ENCODE results near the gene GRPEL1.

Gene GRPEL1

DNA sequence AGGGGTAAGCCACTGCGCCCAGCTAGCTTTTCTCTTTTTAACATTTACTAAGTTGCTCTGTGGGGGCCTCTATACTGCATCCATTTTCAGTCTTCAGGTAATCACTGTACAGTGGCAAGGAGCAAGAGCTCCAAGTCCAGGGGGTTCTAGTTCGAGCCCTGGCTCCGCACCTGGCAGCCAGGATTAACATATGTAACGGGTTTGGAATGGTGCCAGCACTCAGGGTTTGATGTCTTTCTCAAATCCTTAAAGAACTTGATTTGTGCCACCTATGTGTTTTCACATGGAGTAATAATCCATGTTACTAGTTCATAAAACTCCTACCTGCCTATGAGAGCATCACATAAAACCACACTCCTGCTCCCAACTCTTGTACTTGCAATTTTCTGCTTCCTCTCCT is 4.5 kb downstream of the GRPEL1 start:
- no peak for DNase-seq (ENCODE audit: low read depth)

DNA sequence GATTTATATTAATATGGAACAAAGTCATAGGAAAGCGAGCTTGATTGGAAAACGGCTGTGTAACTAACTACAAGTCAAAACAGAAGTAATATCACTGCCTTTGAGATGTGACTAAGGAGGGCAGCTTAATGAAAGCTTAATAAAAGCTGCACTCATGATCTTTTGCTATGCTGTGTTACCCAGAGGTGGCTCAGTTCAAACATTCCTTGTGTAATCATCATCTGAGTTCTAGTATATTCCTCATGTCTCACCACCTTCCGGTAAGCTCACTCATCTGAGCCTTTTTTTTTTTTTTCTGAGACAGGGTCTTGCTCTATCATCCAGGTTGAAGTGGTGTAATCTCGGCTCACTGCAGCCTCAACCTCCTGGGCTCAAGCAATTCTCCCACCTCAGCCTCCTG is 5.0 kb downstream of the GRPEL1 start:
- DNase-seq (ENCODE audit: low read depth) = no peak

DNA sequence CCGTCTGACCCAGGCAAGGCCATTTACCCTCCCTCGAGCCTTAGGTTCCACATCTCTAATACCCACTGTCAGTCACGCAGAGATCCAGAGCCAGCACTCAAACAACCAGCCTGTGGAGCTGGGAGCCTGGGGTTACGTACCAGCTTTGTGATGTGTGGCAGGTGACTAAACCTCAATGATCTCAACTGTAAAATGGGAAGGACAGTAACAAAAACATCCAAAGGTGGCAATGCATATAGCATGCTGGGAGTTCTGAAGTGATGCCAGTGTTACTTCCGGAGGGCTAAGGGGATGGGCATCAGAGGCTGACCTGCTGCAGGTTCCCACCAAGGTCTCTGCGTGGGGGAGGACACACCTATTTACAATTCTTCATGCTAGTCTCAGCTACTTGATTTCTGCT is 6.0 kb downstream of the GRPEL1 start:
- DNase-seq (ENCODE audit: low read depth) = no peak

DNA sequence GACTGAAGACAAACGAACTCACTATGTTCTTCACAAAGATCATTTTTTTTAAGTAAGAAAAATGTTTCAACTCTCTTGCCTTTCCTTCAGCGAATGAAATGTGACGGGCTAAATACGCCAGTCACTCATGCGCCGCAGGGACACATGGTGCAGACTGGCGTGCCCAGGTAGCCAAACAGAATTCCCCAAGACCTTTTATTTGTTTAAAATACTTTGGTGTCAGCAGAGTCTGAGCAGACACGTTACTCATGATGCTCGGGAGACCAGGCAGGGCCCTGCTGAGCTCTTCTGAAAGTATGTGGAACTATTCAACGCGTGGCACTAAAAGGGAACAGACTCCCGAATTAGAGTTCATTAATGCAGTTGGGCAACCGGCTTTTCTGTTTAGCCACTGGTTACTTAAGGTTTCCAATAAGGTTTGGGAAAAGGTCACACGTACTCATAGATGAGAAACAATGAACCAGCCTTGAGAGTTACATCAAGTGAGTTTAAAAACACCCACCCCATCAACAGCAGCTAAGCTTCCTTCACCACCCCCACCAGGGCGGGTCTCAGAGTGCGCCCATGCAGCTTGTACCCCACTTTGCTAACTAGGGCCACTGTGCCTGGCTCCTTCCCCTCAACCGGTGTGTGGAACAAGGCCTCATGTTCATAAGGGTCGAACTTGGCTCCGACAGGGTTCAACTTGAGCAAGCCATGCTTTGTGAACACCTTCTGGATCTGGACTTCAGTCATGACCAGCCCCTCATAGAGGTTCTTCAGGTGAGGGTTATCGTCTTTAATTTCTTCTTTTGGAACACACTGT is 7.3 kb downstream of the GRPEL1 start:
- no peak for DNase-seq (ENCODE audit: low read depth)

DNA sequence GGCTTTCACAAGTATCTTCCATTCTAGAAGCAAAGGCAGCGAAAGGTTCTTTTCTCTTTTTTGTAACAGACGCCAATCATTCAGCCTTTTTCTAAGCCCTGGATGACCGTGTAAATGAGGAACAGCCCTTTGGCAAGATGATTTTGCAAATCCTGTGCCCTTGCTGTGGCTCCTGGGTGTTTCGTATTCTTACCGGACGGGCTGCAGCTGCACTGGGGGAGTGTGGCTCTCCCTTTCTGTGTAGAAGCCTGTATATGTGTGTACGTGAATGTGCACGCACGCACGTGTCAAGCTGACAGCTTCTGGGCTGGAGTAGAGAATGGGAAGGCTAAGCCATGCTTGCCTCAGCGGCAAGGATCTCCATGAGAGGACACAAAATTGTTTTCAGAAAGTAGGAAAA is 8.2 kb downstream of the GRPEL1 start:
- DNase-seq (ENCODE audit: low read depth) = no peak

DNA sequence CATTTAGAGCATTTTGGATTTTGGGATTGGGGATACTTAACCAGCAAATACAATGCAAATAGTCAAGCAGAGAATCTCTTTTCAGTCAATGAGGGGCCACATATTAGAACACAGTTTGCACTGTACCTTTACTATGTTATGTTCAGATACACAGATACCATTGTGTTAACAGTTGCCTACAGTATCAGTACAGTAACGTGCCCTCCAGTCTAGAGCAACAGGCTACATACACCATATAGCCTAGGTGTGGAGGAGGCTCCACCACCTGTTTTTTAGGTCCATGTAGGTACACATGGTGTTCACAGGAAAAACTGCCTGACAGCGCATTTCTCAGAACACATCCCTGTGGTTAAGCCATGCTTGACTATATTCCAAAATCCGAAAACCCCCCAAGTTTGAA is 9.1 kb downstream of the GRPEL1 start:
- DNase-seq (ENCODE audit: low read depth) = no peak

DNA sequence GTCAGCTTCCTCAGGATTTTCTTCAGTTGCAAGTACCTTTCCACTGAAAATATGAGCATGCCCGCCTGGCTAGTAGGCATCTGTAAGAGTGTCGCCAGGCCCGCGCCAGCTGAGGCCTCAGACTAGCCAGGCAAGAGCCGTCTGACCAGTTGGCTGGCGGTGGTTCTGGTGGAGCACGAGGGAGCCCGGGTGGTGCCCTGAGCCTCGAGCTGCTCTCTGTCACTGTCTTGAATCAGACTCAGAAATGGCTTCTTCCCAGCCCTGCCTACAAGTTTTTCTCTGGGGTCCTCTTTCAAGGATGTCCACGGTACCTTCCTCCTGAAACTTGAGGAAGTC is 11.9 kb downstream of the GRPEL1 start:
- DNase-seq (ENCODE audit: low read depth) = no peak

DNA sequence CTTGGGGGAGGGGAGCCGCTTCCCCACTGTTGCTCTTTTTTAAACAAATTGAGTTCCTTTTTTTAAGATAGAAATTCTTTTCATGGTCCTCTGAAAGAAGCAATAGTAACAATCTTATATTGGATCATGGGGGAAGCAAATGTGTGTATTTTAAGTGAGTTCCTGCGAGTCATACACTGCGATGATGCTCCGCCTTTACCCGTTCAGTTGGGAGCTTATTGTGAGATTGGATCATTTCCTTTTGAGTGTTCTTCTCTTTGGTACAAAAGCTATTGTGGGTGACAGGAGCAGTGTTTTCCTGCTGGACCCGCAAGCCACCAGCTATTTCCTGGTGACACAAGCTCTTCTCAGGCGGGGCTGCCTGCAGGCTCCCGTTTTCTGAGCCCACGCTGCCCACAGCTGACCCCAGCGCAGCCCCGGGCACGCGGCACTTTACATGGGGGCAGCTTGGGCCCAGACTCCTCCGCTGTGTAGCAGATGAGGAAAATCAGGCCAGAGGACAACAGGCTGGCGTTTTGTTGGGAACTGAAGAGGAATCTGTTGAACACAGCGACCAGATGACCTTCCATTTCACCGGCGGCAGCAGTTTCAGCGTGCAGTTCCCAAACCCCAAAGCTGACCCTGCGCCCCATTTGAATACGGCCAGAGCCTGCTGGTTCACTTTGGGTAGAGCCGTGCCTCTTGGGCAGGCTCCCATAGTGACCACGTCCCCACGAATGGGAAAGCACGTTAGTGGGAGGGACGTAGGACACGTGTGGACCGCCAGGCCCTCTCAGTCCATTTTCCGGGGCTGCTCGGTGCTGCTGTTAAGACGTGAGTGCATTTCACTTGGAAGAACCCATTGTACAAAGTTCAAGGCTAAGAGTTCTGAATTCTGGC is 12.5 kb downstream of the GRPEL1 start:
- no peak for DNase-seq (ENCODE audit: low read depth)

DNA sequence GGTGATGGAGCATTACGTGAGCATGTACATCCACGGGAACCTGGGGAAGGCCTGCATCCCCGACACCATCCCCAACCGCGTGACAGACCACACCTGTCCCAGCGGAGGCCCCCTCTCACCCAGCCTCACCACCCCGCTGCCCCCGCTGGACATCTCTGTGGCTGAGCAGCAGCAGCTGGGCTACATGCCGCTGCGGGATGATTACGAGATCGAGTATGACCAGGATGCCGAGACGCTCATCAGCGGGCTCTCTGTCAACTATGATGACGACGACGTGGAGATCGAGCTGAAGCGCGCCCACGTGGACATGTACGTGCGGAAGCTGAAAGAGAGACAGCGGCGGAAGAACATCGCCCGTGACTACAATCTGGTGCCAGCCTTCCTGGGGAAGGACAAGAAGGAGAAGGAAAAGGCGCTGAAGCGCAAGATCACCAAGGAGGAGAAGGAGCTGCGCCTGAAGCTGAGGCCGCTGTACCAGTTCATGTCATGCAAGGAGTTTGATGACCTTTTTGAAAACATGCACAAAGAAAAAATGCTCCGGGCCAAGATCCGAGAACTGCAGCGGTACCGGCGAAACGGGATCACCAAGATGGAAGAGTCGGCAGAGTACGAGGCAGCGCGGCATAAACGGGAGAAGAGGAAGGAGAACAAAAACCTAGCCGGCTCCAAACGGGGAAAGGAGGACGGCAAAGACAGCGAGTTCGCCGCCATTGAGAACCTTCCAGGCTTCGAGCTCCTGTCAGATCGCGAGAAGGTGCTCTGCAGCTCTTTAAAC is 13.6 kb downstream of the GRPEL1 start:
- no peak for DNase-seq (ENCODE audit: low read depth)

DNA sequence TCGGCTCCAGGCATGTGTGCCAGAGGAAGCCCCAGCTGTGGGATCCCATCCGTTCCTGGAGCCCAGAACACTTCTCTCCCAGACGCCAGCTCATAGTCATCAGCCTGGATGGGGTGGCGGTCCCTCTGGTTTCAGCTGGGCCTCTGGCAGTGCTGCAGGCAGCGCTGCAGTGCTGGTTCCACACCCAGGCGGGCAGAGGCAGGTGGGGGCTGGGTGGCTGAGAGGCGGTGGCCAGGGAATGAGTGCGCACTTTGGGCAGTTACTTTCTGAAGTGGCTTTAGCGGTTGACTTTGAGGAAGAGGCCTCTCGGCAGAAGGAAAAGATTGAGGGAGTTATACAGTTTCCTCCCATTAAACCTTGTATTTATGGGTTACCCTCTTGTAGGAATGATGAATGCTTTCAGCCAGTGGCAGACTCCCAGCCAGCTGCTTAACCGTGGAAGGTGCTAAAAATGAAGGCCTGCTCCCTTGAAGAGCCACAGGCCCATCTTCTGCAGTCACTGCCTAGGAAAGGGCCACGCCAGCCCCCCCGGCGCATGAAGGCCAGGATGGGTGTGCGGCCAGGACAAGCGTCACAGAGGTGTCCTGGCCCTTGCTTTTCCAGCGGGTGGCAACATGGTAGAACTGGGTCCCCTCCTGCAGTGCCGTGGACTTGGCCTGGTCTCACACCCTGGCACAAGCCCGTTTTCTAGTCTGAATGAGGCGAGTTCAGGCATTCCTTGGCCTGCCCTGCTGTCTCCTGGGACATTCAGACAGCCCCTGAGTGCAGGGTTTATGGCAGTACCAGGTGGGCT is 14.7 kb downstream of the GRPEL1 start:
- DNase-seq (ENCODE audit: low read depth) = no peak

DNA sequence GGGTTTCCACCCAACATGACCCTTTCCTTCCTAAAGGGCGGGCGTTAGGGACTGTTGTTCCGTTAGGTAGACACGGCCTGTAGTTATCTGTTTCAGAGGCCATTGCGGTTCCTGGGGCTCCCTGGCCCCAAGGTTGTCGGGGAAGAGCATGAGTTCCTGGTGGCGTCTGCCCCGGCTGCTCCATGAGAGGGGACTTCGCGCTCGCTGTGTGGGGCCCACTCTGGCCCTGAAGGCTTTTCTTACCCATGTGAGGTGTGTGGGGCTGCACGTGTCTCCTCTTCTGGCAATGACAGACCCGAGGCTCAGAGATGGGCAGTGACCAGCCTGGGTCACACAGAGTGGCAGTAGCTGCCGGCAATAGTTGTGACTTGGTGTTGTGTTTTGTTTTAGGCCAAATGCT is 15.6 kb downstream of the GRPEL1 start:
- DNase-seq (ENCODE audit: low read depth) = no peak

DNA sequence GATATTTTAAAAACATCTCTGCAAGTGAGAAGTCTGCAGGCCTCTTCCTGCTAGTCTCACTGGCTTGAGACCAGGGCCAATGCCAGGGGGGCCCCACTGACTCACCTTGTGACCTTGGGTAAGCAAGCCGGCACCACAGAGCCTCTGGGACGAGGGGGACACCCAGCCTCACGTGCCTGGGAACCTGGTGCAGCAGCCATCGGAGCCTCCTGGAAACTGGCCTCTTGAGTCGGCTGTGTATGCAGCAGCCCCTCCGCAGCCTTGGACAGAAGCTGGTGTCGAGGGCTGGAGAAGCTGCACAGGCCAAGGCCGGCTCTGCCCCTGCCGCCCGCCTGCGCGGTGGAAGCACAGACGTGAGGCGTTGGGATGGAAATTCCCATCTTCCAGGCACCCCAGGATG is 16.0 kb downstream of the GRPEL1 start:
- DNase-seq (ENCODE audit: low read depth) = no peak

DNA sequence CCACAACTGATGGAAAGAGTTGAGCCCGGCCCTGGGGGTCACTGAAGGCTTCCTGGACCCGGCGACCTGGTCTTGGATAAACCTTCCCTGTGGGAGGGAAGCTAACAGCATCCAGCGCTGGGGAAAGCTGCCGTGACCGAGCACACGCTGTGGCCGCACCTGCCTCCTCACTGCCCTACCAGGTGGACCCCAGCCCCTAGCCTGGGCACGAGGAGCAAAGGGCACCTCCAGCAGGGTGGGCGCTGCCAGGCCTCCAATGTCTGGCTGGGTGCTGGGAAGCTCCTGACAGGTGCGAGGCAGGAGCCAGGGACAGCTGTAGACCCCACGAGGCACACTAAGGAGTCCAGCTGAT is 16.7 kb downstream of the GRPEL1 start:
- DNase-seq (ENCODE audit: low read depth) = no peak

DNA sequence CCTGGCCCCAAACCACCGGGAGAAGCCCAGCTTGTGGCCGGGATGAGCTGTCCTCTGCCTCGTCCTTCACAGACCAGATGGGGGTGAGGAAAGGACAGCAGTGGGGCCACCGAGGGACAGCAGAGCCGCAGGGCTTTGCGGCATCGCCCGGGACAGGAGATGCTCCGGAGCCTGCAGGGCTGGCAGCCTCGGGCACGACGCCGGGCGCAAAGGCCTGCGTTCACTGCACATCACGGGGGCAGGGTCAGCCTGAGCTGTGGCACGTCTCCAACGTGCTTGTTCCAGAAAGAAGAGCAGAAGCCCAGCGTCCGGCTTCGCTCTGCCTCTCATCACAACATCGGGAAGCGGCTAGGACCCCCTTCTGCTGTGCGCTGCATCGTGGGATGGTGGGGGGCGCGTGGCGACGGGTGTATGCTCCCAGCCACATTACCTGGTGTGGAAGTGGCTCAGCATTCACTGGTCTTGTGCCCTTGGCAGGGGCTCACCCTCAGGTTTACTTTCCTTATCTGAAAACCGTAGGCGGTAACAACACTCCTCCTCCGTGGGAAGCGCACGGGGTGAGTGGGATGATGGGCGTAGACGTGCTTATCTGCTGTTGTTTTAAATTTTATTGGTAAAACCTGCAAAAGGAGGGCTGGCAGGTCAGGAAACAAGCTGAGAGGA is 17.3 kb downstream of the GRPEL1 start:
- no peak for DNase-seq (ENCODE audit: low read depth)

DNA sequence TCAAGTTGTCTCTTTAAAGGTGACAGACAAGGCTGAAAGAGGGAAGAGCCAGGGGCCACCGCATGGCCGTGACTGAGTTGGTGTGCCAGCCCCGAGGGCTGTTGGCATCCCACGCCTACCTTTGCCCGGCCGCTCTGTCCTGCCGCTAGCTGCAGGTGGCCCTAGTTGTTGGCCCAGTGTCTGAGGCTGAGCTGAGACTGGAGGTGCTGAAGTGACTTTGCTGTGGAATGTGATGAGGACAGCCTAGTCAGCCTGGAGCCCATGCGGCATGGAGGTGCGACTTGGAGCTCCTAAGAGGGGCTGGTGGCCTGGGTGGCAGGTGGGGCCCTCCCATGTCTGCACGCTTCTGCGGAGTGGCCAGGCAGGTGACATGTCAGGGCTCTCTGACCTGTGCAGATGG is 18.1 kb downstream of the GRPEL1 start:
- DNase-seq (ENCODE audit: low read depth) = no peak

DNA sequence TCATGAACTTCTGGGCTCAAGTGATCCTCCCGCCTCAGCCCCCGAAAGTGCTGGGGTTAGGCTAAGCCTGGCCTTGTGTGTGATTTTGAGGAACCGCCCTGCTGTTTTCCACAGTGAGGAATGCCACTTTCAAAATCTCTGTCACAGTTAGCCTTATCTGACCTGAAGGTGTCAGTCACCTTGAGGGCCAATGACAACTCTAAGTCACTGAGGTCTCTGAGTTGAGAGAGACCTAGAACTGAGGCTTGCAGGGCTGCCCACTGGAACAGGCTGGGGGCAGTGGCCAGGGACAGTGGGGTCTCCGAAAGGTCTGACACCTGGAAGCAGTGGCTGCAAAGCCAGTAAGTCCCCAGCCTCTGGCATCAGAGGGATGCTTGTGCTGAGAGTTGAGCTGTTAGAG is 18.6 kb downstream of the GRPEL1 start:
- DNase-seq (ENCODE audit: low read depth) = no peak

DNA sequence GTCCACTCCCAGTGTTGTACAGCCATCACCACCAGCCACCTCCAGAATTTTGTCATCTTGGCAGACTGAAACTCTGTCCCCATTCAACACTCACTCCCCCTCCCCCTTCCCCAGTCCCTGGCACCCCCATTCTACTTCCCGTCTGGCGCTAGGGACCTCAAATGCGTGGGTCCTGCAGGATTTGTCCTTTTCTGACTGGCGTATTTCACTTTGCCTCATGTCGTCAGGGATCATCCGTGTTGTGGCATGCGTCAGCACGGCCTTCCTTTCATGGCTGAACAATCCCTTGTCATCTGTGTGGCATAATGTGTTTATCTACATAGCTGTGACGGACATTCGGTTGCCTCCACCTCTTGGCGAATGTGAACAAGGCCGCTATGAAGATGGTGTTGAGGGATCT is 19.2 kb downstream of the GRPEL1 start:
- DNase-seq (ENCODE audit: low read depth) = no peak

DNA sequence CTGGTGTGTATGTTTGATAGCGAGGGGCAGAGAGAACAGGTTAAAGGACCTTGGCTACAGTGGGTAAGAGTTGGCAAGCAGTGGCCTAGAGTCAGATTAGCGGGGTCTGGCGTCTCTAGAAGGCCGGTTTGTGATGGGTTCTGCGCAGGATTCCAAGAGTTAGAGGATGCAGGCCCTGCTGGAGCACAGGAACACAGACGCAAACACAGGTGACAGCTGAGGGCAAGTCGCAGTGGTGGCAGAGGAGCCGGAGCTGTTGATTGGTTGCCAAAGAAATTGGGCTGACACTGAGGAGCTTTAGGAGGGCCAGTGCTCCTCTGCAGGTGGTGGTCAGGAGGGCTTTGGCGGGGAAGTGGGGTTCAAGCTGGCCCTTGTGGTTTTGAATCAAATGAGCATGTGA is 20.9 kb downstream of the GRPEL1 start:
- DNase-seq (ENCODE audit: low read depth) = no peak

DNA sequence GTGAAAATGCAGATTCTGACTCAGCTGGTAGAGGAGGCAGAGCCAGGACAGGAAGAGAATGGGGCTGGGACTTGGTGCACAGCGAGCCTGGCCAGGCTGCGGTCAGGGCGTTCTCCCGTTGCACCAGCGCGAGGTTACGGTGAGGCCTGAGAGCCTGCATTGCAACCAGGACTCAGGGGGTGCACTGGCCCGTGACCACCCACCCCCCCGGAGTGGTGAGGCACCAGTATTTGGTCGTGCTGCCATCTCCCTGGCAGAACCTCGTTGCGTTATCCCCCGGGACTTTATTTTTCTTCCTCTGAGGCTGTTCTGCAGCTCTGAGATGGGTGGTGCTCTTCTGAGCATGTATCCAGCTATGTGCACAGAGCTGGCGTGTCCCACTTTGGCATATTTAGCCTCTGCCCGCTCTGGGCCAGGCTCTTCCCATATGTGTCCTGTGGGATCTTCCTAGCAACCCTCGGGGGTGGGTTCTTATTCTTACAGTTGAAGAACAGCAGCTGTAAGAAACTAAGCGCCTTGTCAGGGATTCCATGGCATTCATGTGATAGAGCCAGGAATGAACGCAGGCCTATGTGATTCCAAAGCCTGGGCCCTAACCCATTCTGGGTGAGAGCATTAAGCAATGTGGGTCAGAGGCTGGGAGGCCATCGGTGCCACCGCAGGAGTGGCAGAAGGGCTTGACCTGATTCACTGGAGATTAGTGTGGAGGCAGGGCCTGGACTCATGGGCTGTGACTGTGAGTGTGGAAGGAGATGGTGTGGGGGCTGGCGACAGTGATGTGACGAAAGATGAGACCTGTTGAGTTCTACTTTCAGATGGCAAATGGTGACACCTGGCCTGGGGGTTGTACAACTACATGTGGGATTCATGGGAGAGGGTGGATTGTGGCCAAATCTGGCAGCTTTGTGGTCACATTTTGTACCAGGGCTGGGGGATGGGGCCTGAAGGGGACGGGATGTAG is 21.6 kb downstream of the GRPEL1 start:
- no peak for DNase-seq (ENCODE audit: low read depth)

DNA sequence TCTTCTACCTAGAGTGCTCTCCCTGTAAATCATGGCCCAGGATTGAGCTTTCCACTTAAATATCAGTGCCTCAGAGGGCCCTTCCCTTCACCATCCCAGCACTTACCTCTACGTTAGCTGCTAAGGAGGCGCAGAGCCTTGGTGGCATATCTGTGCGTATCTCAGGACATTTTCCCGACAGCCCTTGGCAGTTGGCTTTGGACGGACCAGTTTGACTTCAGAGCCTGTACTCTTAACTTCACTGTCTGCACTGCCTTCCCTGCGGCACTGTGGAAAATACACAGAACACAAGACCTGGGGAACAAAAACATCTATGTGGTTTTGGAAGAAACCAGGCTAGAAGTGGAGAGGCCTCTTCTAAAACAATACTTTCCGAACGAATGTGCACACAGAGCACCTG is 22.3 kb downstream of the GRPEL1 start:
- no peak for DNase-seq (ENCODE audit: low read depth)
